Measurements from ENCODE around the gene CHST1.

CHST1 gene

GRCh38 chr11:45704133-45704532 is 38.7 kb upstream of the CHST1 start:
- H3K27me3 ChIP-seq: peaks cover 58% of the 10 kb centered on the region
- no peaks in the 10 kb centered on the region for H3K4me1 ChIP-seq (ENCODE audit: control insufficient read depth in 1 of 2, insufficient read depth in 1 of 2, low read depth in 1 of 2, low read length in 1 of 2)
- H3K4me3 ChIP-seq (ENCODE audit: low read depth in 1 of 2, low read length in 1 of 2): no peak overlapping the region
- H3K9me3 ChIP-seq: no peaks in the 10 kb centered on the region
- no peak overlapping the region for H3K27ac ChIP-seq
- H3K36me3 ChIP-seq: no peaks in the 10 kb centered on the region
- TF ChIP-seq CTCF (IDR thresholded peaks at IDR 0.05): no peak

GRCh38 chr11:45702511-45702910 is 37.1 kb upstream of the CHST1 start:
- no peak for TF ChIP-seq CTCF (IDR thresholded peaks at IDR 0.05)
- Histone ChIP-seq H3K4me1 (ENCODE audit: control insufficient read depth in 1 of 2, insufficient read depth in 1 of 2, low read depth in 1 of 2, low read length in 1 of 2) (no peaks in the 10 kb centered on the region), H3K9me3 (no peaks in the 10 kb centered on the region), H3K4me3 (ENCODE audit: low read depth in 1 of 2, low read length in 1 of 2) (no peak overlapping the region), H3K36me3 (no peaks in the 10 kb centered on the region), H3K27ac (no peak overlapping the region), H3K27me3 (peaks cover 49% of the 10 kb centered on the region)

GRCh38 chr11:45698777-45699497 is 33.5 kb upstream of the CHST1 start:
- no peaks in the 10 kb centered on the region for H3K4me1 ChIP-seq (ENCODE audit: control insufficient read depth in 1 of 2, insufficient read depth in 1 of 2, low read depth in 1 of 2, low read length in 1 of 2)
- peaks cover 19% of the 10 kb centered on the region for H3K27me3 ChIP-seq
- H3K36me3 ChIP-seq: no peaks in the 10 kb centered on the region
- H3K4me3 ChIP-seq (ENCODE audit: low read depth in 1 of 2, low read length in 1 of 2): no peak overlapping the region
- H3K27ac ChIP-seq: no peak overlapping the region
- TF ChIP-seq CTCF (IDR thresholded peaks at IDR 0.05): no peak
- no peaks in the 10 kb centered on the region for H3K9me3 ChIP-seq

GRCh38 chr11:45692808-45693453 is 27.5 kb upstream of the CHST1 start:
- no peaks in the 10 kb centered on the region for H3K9me3 ChIP-seq
- no peak for TF ChIP-seq CTCF (IDR thresholded peaks at IDR 0.05)
- H3K4me3 ChIP-seq (ENCODE audit: low read depth in 1 of 2, low read length in 1 of 2): no peak overlapping the region
- H3K27me3 ChIP-seq: peaks cover 34% of the 10 kb centered on the region
- H3K27ac ChIP-seq: no peak overlapping the region
- no peaks in the 10 kb centered on the region for H3K4me1 ChIP-seq (ENCODE audit: control insufficient read depth in 1 of 2, insufficient read depth in 1 of 2, low read depth in 1 of 2, low read length in 1 of 2)
- no peaks in the 10 kb centered on the region for H3K36me3 ChIP-seq

- H3K36me3 ChIP-seq: no peaks in the 10 kb centered on the region
- H3K9me3 ChIP-seq: no peaks in the 10 kb centered on the region
- peaks cover 78% of the 10 kb centered on the region for H3K27me3 ChIP-seq
- H3K4me3 ChIP-seq (ENCODE audit: low read depth in 1 of 2, low read length in 1 of 2): no peak overlapping the region
- no peak for TF ChIP-seq CTCF (IDR thresholded peaks at IDR 0.05)
- no peaks in the 10 kb centered on the region for H3K4me1 ChIP-seq (ENCODE audit: control insufficient read depth in 1 of 2, insufficient read depth in 1 of 2, low read depth in 1 of 2, low read length in 1 of 2)
- H3K27ac ChIP-seq: no peak overlapping the region
Measured at GRCh38 chr11:45688472-45689033, 23.1 kb upstream of the CHST1 start.
